Stimulated activated CD4-positive, alpha-beta T cell treated with anti-CD3 and anti-CD28 coated beads, TNF-alpha, amount 100 ng/mL, for 24 hours (primary cell): ENCODE results near the gene MEGF11.

Experiments
- DNase-seq, 3 experiments: peaks; one replicate each; pipeline ENCODE4 v3.0.0-alpha.2; 2020; ENCODE audit warnings: low read depth in 3 of 3

The MEGF11 gene

DNA sequence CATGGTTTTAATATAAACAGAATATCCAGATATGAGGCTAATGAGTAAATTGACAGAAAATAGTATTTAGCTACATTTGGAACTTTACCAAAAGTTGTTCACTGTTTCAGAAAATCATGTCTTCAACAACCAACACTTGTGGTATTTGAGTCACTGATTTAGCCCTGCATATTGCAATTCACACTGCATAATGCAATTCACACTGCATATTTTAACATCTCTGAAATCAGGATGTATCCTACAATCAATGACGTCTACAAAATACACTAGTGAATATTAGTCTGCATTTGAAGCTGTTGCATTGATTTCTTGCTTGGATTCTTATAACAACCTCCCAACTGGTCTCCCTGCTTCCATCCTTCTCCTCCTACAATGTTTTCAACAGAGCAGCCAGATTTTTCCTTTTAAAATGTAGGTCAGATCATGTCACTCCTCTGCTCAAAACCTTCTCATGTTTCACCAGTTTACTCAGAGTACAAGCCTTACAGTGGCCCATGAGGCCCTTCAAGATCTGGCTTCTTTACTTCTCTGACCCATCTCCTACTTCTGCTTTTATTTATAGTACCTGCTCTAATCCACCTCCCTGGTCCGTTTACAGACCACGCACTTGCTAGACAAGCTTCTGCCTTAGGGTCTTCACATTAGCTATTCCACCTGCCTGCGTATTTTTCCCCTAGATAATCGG, 395.7 kb downstream of the MEGF11 start:
- no peak for DNase-seq

GRCh38 chr15:65856821-65857455, 396.6 kb downstream of the MEGF11 start:
- DNase-seq = peak; percentile 60 to 78 (median 75)

DNA sequence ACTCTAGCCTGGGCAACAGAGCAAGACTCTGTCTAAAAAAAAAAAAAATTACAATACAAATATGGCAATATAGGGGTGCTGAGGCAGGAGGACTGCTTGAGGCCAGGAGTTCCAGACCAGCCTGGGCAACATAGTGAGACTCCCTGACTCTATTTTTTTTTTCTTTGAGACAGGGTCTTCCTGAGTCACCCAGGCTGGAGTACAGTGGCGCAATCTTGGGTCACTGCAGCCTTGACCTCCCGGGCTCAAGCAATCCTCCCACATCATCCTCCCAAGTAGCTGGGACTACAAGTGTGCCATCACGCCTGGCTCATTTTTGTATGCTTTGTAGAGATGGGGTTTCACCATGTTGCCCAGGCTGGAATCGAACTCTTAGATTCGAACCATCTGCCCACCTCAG, 401.6 kb downstream of the MEGF11 start:
- DNase-seq = no peak

DNA sequence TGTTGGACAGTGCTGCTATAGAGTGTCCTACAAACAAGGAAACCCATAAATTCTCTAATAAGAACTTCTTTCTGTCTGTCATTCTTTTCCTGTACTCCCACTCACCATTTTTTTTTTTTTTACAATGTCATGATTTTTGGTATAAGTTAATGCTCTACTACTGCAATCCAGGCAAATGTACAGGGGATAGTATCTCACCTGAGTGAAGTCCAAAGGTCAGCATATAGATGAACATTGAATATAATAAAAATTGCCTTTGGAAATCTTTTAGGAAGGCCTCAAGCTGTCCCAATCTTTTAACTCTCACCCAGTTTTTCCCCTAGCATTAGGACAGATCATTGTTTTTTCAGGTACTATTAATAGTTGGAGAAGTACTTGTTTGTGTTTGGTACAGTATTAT, 405.6 kb downstream of the MEGF11 start:
- no peak for DNase-seq

DNA sequence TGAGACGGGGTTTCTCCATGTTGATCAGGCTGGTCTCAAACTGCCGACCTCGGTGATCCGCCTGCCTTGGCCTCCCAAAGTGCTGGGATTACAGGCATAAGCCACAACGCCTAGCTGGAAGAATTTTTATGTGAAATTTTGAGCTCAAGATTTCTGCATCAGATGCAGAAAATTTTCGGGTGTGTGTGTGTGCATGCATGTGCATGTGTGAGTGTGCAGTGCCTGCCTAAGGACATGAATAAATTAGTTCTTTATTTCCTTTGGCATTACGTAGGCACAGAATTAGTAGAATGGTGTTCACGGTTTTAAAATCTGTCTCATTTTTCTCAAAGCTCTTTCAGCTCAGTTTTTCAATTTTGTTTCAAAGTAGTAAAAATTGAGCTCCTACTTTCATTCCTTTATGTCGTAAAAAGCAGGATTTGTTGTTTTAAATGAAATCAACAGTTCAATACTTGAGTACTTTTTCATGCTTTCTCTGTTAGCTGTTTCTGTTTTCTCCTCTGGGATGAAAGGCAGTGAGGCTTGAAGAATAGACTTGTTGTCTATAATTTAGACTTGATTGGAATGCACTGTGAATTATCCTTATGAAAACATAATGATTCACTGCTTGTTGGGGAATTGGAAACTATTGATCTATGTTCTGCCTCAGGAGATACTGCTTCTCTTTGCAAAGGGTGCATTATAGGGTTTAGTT, 407.6 kb downstream of the MEGF11 start:
- no peak for DNase-seq
